NCI-H146 (cell line): ENCODE measurements around the gene SENP6.

Source experiments
- DNase-seq: peaks from one replicate; lab custom pipeline; 2025; lab: John Stamatoyannopoulos, UW

Gene SENP6

DNA sequence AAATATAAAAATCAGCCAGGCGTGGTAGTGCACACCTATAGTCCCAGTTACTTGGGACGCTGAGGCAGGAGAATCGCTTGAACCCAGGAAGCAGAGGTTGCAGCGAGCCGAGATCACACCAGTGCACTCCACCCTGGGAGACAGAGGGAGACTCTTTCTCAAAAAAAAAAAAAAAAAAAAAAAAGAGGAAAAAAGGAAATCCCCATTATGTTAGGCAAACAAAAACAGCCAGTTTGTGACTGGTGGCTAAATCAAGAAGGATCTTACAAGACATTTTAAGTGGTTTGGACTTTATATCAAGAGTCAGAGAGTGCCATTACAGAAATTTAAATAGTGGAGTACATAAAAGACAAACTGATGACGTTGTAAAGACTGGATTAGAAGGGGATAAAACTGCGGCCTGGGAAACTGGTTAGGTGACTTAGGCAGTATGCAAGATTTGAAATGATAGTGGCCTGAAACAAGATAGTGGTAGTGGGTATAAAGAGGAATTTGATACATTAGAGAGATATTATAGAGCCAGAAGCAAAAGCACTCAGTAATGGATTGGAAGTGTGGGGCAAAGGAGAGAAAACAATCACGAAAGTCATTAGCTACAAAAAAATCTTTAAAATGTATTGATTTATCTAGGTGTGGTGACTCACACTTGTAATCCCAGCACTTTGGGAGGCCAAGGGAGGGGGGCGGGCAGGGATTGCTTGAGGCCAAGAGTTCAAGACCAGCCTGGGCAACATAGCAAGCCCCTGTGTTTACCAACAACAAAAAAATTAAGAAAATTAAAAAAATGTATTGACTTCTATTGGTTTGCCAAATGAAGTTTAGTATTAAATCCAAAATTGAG is 145.7 kb downstream of the SENP6 start:
- no peak for DNase-seq

GRCh38 chr6:75748003-75748742 is 146.5 kb downstream of the SENP6 start:
- DNase-seq: no peak

DNA sequence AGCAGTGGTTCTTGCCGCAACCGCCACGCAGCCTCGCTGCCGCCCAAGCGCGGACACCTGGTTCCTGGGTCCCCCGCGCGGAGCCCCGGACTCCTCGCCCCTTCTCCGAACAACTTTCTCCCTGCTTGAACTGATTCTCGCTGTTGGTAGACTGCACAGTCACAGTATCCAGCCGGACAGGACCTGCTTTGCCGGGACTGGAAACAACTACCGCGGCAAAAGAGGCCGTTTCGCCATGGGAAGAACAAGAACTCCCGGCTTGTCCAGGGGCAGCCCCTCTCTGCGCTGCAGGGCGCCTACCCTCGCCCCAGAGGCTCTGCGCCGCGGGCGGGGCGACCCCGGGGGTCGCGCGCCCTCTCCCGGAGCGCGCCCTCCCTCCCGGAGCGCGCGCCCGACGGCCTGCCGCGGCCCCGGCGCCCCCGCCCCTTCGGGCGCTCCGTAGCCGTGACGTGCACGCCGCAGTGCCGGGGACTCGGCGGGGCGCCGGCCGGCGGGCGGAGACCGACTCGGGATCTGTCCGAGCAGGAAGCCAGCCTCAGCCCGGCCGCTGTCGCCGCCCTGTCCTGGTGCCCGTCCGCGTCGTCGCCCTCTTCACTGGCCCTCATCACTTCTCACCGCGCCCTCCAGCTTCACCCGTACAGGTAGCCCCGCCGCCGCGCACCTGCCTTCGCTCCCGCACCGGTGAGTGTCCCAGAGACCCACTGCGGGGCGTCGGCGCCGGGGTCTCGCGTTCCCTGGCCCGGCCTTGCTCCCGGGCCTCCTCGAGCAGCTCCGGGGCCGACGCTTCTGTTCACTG is 147.3 kb downstream of the SENP6 start, which contains the start of gene MYO6:
TSS of gene MYO6 (plus strand) at position 497 of the 796 bp plus-strand sequence. CDS start 68,309 bp downstream, outside the sequence.
- DNase-seq: peak; percentile 89

- no peak for DNase-seq
Measured at GRCh38 chr6:75751443-75751842, 149.8 kb downstream of the SENP6 start.

GRCh38 chr6:75752365-75752764 is 150.7 kb downstream of the SENP6 start:
- no peak for DNase-seq

- no peak for DNase-seq
Measured at GRCh38 chr6:75755704-75756103, 154.0 kb downstream of the SENP6 start.

GRCh38 chr6:75757295-75757694 is 155.6 kb downstream of the SENP6 start:
- DNase-seq: no peak

DNA sequence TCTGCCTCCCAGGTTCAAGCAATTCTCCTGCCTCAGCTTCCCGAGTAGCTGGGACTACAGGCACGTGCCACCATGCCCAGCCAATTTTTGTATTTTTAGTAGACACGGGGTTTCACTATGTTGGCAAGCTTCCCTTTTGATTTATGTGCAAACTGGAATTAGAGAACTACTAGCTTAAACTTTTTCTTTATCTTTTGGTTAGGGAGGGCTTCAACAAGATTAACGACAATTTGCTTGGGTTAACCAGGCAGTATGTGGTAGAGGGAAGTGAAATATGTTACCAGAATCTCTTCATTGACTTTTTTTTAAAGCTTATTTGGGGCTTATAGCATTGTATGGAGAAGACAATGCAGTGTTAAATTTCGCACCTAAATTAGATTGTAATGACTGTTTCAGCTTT is 156.4 kb downstream of the SENP6 start:
- DNase-seq: no peak

DNA sequence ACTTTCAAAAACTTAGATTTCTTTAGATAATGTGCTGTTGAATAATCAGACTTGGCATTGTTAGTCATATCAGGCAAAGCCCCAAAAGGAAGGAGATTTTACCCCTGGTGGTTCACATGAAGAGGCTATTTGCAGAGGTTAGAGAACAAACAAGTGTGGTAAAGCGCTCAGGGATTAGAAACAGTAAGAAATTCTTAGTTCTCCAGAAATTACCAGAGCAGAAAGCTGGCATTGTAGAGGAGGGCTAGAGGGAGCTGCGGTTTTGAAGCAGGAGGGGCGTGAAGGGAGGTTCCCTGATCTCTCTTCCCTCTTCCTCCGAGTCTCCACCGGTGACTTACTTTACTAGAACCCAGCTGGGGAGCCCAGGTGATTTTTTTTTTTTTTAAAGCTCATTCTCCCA is 157.5 kb downstream of the SENP6 start:
- DNase-seq: no peak

DNA sequence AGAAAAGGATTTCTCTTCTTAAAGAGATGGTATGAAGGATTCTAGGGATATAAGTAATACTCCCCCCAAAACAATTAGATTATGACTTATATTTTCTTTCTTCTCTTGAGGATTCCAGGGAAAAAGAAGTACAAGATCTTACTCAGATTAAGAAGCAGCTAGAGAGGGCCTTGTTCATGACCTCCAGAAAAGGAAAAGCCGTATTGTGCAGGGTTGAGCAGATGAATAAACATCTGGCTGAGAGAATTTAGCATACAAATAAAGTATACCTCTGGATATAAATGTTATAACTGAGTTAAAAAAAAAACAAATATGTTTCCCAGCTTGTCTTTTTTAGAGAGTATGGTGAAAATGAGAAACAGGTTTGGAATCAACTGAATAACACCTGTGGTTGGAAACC is 158.6 kb downstream of the SENP6 start:
- no peak for DNase-seq

- no peak for DNase-seq
Measured at GRCh38 chr6:75761489-75761888, 159.8 kb downstream of the SENP6 start.

GRCh38 chr6:75762063-75762462 is 160.4 kb downstream of the SENP6 start:
- DNase-seq: no peak

GRCh38 chr6:75766387-75766786 is 164.7 kb downstream of the SENP6 start:
- no peak for DNase-seq
